IMR-90 (cell line): Measurements from ENCODE around the gene CTAGE4. TPM values are rescaled to one million over a fixed set of nuclear protein-coding genes. Genes with fewer than 3 reads are reported as not detected.
"Not testable (repeated sequence)": the region's sequence is repeated elsewhere in the genome, so short reads cannot be mapped to it uniquely, and the experiment has no call there.

Experiments used
- ATAC-seq: fragments of 200-7000 bp; cut with Tn5 transposase; 2 replicates; pipeline ENCODE4 v1.9.1; 2020; ENCODE audit warnings: low read depth, mild to moderate bottlenecking, moderate library complexity
- BruUV-seq: library from RNA; stranded (reverse); fragments of 400-500 nt; replicated peaks from 2 replicates; lab custom pipeline; 2021; lab: Mats Ljungman, UMichigan
- CTCF ChIA-PET: fragments of 300-600 bp; formaldehyde crosslinking; extraction: SDS; loops from one replicate; lab custom pipeline; 2021; ENCODE audit warnings: antibody characterized with exemption; lab: Yijun Ruan, JAX
- POLR2A ChIA-PET: fragments of 300-600 bp; sonication (Branson Sonifier 250); formaldehyde crosslinking; loops from one replicate; lab custom pipeline; 2022; ENCODE audit warnings: antibody characterized with exemption; ENCODE audit not compliant: unreplicated experiment; lab: Charles Lee
- DNase-seq: peaks from one replicate; pipeline ENCODE4 v3.0.0; 2013
- H2AFZ ChIP-seq: replicated peaks from 2 replicates; pipeline ENCODE3; 2013; ENCODE audit warnings: low read length, mild to moderate bottlenecking; ENCODE audit not compliant: poor library complexity
- H2AK5ac ChIP-seq: 2 replicates; pipeline ENCODE4 v1.6.1; 2013; ENCODE audit warnings: low read depth, low read length, inconsistent platforms
- H2AK9ac ChIP-seq: replicated peaks from 2 replicates; pipeline ENCODE3; 2013; ENCODE audit warnings: mild to moderate bottlenecking, low read depth, low read length, moderate library complexity; ENCODE audit not compliant: poor library complexity
- H2BK120ac ChIP-seq: 2 replicates; pipeline ENCODE4 v1.6.1; 2013; ENCODE audit warnings: low read depth, low read length, inconsistent platforms
- H2BK15ac ChIP-seq: 3 replicates; pipeline ENCODE4 v1.6.1; 2013; ENCODE audit warnings: low read depth, low read length, inconsistent platforms
- H2BK20ac ChIP-seq: 2 replicates; pipeline ENCODE4 v1.6.1; 2013; ENCODE audit warnings: low read depth, mild to moderate bottlenecking, inconsistent platforms, low read length, moderate library complexity
- H2BK5ac ChIP-seq: 2 replicates; pipeline ENCODE4 v1.6.1; 2013; ENCODE audit warnings: mild to moderate bottlenecking, low read depth, low read length, inconsistent platforms; ENCODE audit not compliant: poor library complexity, severe bottlenecking
- H3K14ac ChIP-seq: replicated peaks from 2 replicates; pipeline ENCODE4 v1.6.1; 2013; ENCODE audit warnings: low read depth, low read length, inconsistent platforms
- H3K18ac ChIP-seq: 2 replicates; pipeline ENCODE4 v1.6.1; 2013; ENCODE audit warnings: low read depth, low read length, control low read depth
- H3K23ac ChIP-seq: 2 replicates; pipeline ENCODE4 v1.6.1; 2013; ENCODE audit warnings: low read depth, low read length, inconsistent platforms
- H3K27ac ChIP-seq: 2 replicates; pipeline ENCODE4 v1.5.1; 2013; ENCODE audit warnings: mild to moderate bottlenecking, control low read depth, low read length; ENCODE audit not compliant: insufficient read depth
- H3K27me3 ChIP-seq: 2 replicates; pipeline ENCODE4 v1.6.1; 2013; ENCODE audit warnings: low read length; ENCODE audit not compliant: control insufficient read depth, insufficient read depth
- H3K36me3 ChIP-seq: 2 replicates; pipeline ENCODE4 v1.6.1; 2013; ENCODE audit warnings: low read length, mixed read lengths; ENCODE audit not compliant: control insufficient read depth, insufficient read depth
- H3K4ac ChIP-seq: 2 replicates; pipeline ENCODE4 v1.6.1; 2013; ENCODE audit warnings: low read depth, low read length, inconsistent platforms
- H3K4me1 ChIP-seq: 2 replicates; pipeline ENCODE4 v1.6.1; 2013; ENCODE audit warnings: low read length, mixed read lengths; ENCODE audit not compliant: control insufficient read depth, insufficient read depth
- H3K4me2 ChIP-seq: 2 replicates; pipeline ENCODE4 v1.6.1; 2013; ENCODE audit warnings: low read depth, mild to moderate bottlenecking, control low read depth, low read length, moderate library complexity
- H3K4me3 ChIP-seq: 2 replicates; pipeline ENCODE4 v1.5.1; 2013; ENCODE audit warnings: low read depth, mild to moderate bottlenecking, control low read depth, low read length, moderate library complexity; ENCODE audit not compliant: insufficient read depth
- H3K56ac ChIP-seq: 2 replicates; pipeline ENCODE4 v1.6.1; 2013; ENCODE audit warnings: low read length, inconsistent platforms; ENCODE audit not compliant: insufficient read depth; ENCODE audit errors: extremely low read depth
- H3K79me1 ChIP-seq, 2 experiments: 2 replicates each; pipeline ENCODE4 v1.6.1; 2013; ENCODE audit warnings: low read length in 2 of 2, inconsistent platforms in 1 of 2, low read depth in 1 of 2
- H3K9ac ChIP-seq: 2 replicates; pipeline ENCODE4 v1.6.1; 2013; ENCODE audit warnings: low read depth, low read length, control low read depth
- H3K9me1 ChIP-seq: 2 replicates; pipeline ENCODE4 v1.6.1; 2013; ENCODE audit warnings: low read length, inconsistent platforms; ENCODE audit not compliant: insufficient read depth
- H3K9me3 ChIP-seq: 2 replicates; pipeline ENCODE4 v1.6.1; 2013; ENCODE audit warnings: low read length; ENCODE audit not compliant: control insufficient read depth, insufficient read depth
- H4K20me1 ChIP-seq: 2 replicates; pipeline ENCODE4 v1.6.1; 2013; ENCODE audit warnings: low read length, inconsistent platforms; ENCODE audit not compliant: insufficient read depth
- H4K5ac ChIP-seq: 2 replicates; pipeline ENCODE4 v1.6.1; 2013; ENCODE audit warnings: mild to moderate bottlenecking, low read depth, low read length, control low read depth
- H4K8ac ChIP-seq, 2 experiments: 2 replicates each; pipeline ENCODE4 v1.6.1; 2013; ENCODE audit warnings: low read depth in 2 of 2, low read length in 2 of 2, control low read depth in 1 of 2, inconsistent platforms in 1 of 2
- H4K91ac ChIP-seq: 2 replicates; pipeline ENCODE4 v1.6.1; 2013; ENCODE audit warnings: low read depth, low read length, inconsistent platforms; ENCODE audit not compliant: insufficient read depth
- WGBS, 2 experiments: methylation state at CpG; one replicate each; pipeline versions ENCODE4 v1.1.5 to v1.1.7; 2013; ENCODE audit warnings: missing lambda C conversion rate in 2 of 2; ENCODE audit not compliant: insufficient read length in 1 of 2; ENCODE audit errors: extremely low coverage in 2 of 2; 5-methylcytosine and 5-hydroxymethylcytosine counted together
- dilution Hi-C: fragments of 300-500 bp; cut with HindIII; formaldehyde crosslinking; loops from one replicate; pipeline ENCODE4 v1.14.3; 2018; ENCODE audit warnings: low sequenced_read_pairs; ENCODE audit not compliant: unreplicated experiment
- in situ Hi-C: fragments of 300-500 bp; cut with MboI; formaldehyde crosslinking; loops from 3 replicates; pipeline ENCODE4 v1.14.3; 2019; ENCODE audit warnings: low sequenced_read_pairs, inconsistent platforms, mixed read lengths
- intact Hi-C: fragments of 100-400 bp; cut with micrococcal nuclease; formaldehyde crosslinking; loops from 2 replicates; pipeline ENCODE4 v1.10.0; 2022
- polyA plus RNA-seq, 3 experiments: library from polyadenylated mRNA; depleted of rRNA; stranded (reverse); fragments of >200 nt; gene quantifications; 2 replicates each; pipeline ENCODE4 v1.2.3, GENCODE V29; 2012; ENCODE audit warnings: low replicate concordance in 1 of 3
- total RNA-seq: library from RNA; depleted of rRNA; stranded (reverse); fragments of >200 nt; gene quantifications from 2 replicates; pipeline ENCODE4 v1.2.3, GENCODE V29; 2012

CTAGE4 gene
- total and polyA plus RNA-seq, 2 of the 4 experiments (the other 2 are of a cell fraction) = 0.03 TPM; not detected in 1

- H3K9ac ChIP-seq, H2BK120ac ChIP-seq, H2BK5ac ChIP-seq, H3K79me1 ChIP-seq, H3K14ac ChIP-seq, POLR2A ChIA-PET, H3K4me2 ChIP-seq, H2AK5ac ChIP-seq, H4K5ac ChIP-seq, H3K4me1 ChIP-seq, BruUV-seq, H3K23ac ChIP-seq, H4K8ac ChIP-seq, H2AFZ ChIP-seq, dilution Hi-C loops, H2BK15ac ChIP-seq, H4K20me1 ChIP-seq, H2BK20ac ChIP-seq, H3K9me3 ChIP-seq, H3K4ac ChIP-seq, H3K27ac ChIP-seq, H3K36me3 ChIP-seq, H3K56ac ChIP-seq, H4K91ac ChIP-seq, DNase-seq, H3K18ac ChIP-seq, H3K27me3 ChIP-seq, H2AK9ac ChIP-seq, H3K4me3 ChIP-seq, CTCF ChIA-PET, H3K9me1 ChIP-seq, intact Hi-C loops: not testable (repeated sequence)
- in situ Hi-C loops = loop anchor here (25.0 kb wide), 1 partner anchor 192 kb away; no protein-coding TSS in a partner anchor
- no CpG with 5 or more reads among the region's 51 CpGs for WGBS, 2 experiments
- ATAC-seq = peak; percentile 40
Observed at GRCh38 chr7:144195212-144195872, 12.1 kb downstream of the CTAGE4 start, which contains the start of gene ARHGEF35. Gene ARHGEF35, minus strand, starts transcription at chr7:144195833. Its CDS starts 7,450 bp downstream, at chr7:144188383.

GRCh38 chr7:144198934-144199333, 15.7 kb downstream of the CTAGE4 start:
- dilution Hi-C loops, H3K4me3 ChIP-seq, H3K9me3 ChIP-seq, intact Hi-C loops, H4K8ac ChIP-seq, DNase-seq, POLR2A ChIA-PET, H3K36me3 ChIP-seq, H3K4ac ChIP-seq, H2BK5ac ChIP-seq, H4K5ac ChIP-seq, H2AFZ ChIP-seq, H2BK20ac ChIP-seq, H3K9ac ChIP-seq, H3K4me1 ChIP-seq, H4K91ac ChIP-seq, H2BK15ac ChIP-seq, H3K14ac ChIP-seq, H3K27me3 ChIP-seq, CTCF ChIA-PET, H3K23ac ChIP-seq, BruUV-seq, H2AK5ac ChIP-seq, H4K20me1 ChIP-seq, H3K79me1 ChIP-seq, H2BK120ac ChIP-seq, H3K56ac ChIP-seq, H3K9me1 ChIP-seq, ATAC-seq, H2AK9ac ChIP-seq, H3K27ac ChIP-seq, H3K18ac ChIP-seq, H3K4me2 ChIP-seq: not testable (repeated sequence)
- in situ Hi-C loops = loop anchor here (25.0 kb wide), 1 partner anchor 188 kb away; no protein-coding TSS in a partner anchor
- no CpG with 5 or more reads among the region's 4 CpGs for WGBS, 2 experiments
